HepG2 (cell line): ENCODE data around the gene RIMBP2.

ENCODE experiments used
- CTCF ChIP-seq: sonication (generic); formaldehyde crosslinking; IDR thresholded peaks from 2 replicates; pipeline ENCODE4 v1.5.0; 2020; ENCODE audit warnings: mild to moderate bottlenecking, missing genetic modification reagents, moderate library complexity
- MIXL1 ChIP-seq: IDR thresholded peaks from 2 replicates; pipeline ENCODE4 v1.6.1; 2016
- SP4 ChIP-seq: sonication (generic); formaldehyde crosslinking; IDR thresholded peaks from 2 replicates; pipeline ENCODE4 v1.8.1; 2023; ENCODE audit warnings: mild to moderate bottlenecking, missing genetic modification reagents
- TBP ChIP-seq: sonication (generic); formaldehyde crosslinking; IDR thresholded peaks from 2 replicates; pipeline ENCODE4 v1.5.0; 2020; ENCODE audit warnings: missing genetic modification reagents

GRCh38 chr12:130480887-130481286, 235.2 kb downstream of the RIMBP2 start:
- TF ChIP-seq CTCF (no peak), MIXL1 (CRISPR knock-in tag) (no peak), TBP (no peak), SP4 (CRISPR knock-in tag) (no peak)
